Ovary (tissue), 3 donors: ENCODE data around the gene GUCY1B1.

Experiments used
- POLR2A ChIP-seq: fragments of 450-650 bp; IDR thresholded peaks from one replicate; pipeline ENCODE4 v1.6.1; 2017; ENCODE audit warnings: antibody characterized with exemption, mild to moderate bottlenecking, moderate library complexity
- TF ChIP-seq, protein P1 (sequence below), 3 donors: fragments of 450-650 bp in 2 of 3; fragments of 200-600 bp in 1 of 3; IDR thresholded peaks; one replicate each; pipeline versions ENCODE4 v1.5.1 to v1.8.0; 2016 to 2022; ENCODE audit warnings: antibody characterized with exemption in 3 of 3, mild to moderate bottlenecking in 1 of 3
- donor health status: DM: no; HTN: no; CAD: no.

DNA sequence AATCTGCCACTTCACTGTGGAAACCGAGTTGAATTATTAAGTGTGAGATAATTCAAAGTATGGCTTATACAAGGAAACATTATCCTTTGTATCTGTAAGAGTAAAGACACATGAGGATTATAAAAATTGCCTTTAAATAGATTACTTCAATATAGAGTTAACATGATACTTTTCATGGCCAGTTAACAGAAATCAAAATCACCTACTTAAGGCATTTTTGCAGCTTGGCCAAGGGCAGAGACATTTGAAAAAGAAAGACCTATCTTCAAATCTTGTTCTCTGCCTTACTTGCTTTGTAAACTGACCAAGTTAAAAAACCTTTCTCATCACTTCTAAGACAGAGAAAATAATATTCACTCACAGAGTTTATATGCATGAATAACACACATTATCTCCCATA, 44.9 kb upstream of the GUCY1B1 start:
- TF ChIP-seq POLR2A: no peak
- TF ChIP-seq, protein P1, sequence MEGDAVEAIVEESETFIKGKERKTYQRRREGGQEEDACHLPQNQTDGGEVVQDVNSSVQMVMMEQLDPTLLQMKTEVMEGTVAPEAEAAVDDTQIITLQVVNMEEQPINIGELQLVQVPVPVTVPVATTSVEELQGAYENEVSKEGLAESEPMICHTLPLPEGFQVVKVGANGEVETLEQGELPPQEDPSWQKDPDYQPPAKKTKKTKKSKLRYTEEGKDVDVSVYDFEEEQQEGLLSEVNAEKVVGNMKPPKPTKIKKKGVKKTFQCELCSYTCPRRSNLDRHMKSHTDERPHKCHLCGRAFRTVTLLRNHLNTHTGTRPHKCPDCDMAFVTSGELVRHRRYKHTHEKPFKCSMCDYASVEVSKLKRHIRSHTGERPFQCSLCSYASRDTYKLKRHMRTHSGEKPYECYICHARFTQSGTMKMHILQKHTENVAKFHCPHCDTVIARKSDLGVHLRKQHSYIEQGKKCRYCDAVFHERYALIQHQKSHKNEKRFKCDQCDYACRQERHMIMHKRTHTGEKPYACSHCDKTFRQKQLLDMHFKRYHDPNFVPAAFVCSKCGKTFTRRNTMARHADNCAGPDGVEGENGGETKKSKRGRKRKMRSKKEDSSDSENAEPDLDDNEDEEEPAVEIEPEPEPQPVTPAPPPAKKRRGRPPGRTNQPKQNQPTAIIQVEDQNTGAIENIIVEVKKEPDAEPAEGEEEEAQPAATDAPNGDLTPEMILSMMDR (IDR thresholded peaks at IDR 0.05): no peak
